Lung (tissue), 12 donors: ENCODE results near the gene MINDY4. TPM values are rescaled to one million over a fixed set of nuclear protein-coding genes. Genes with fewer than 3 reads are reported as not detected.

Source experiments
- ATAC-seq: fragments of 200-7000 bp; cut with Tn5 transposase; one replicate; pipeline ENCODE4 v1.9.1; 2020; ENCODE audit warnings: moderate number of reproducible peaks; ENCODE audit not compliant: insufficient read depth, low FRiP score
- DNase-seq, 3 donors: peaks; one replicate each; pipeline ENCODE4 v3.0.0-alpha.2; 2013 to 2017
- H3K27ac ChIP-seq, 2 donors: one replicate each; pipeline ENCODE4 v1.5.1; 2013; ENCODE audit warnings: mild to moderate bottlenecking in 2 of 2, moderate library complexity in 2 of 2, control low read depth in 1 of 2, inconsistent platforms in 1 of 2, low read depth in 1 of 2, low read length in 1 of 2
- H3K27me3 ChIP-seq, 3 donors: one replicate each; pipeline ENCODE4 v1.5.1; 2013; ENCODE audit warnings: low read length in 2 of 3; ENCODE audit not compliant: control insufficient read depth in 3 of 3, insufficient read depth in 3 of 3
- H3K36me3 ChIP-seq, 4 donors: one replicate each; pipeline ENCODE4 v1.5.1; 2013; ENCODE audit warnings: low read length in 4 of 4, mild to moderate bottlenecking in 1 of 4, moderate library complexity in 1 of 4; ENCODE audit not compliant: control insufficient read depth in 4 of 4, insufficient read depth in 4 of 4
- H3K4me1 ChIP-seq, 5 donors: one replicate each; pipeline ENCODE4 v1.5.1; 2013; ENCODE audit warnings: low read length in 5 of 5, mild to moderate bottlenecking in 2 of 5, moderate library complexity in 1 of 5; ENCODE audit not compliant: control insufficient read depth in 5 of 5, insufficient read depth in 5 of 5
- H3K4me3 ChIP-seq: one replicate; pipeline ENCODE4 v1.5.1; 2013; ENCODE audit warnings: mild to moderate bottlenecking, control low read depth, moderate library complexity
- H3K9ac ChIP-seq, 2 donors: one replicate each; pipeline ENCODE4 v1.5.1; 2013; ENCODE audit warnings: low read length in 2 of 2, control low read depth in 1 of 2; ENCODE audit not compliant: insufficient read depth in 1 of 2
- H3K9me3 ChIP-seq, 4 donors: one replicate each; pipeline ENCODE4 v1.5.1; 2013; ENCODE audit warnings: low read length in 3 of 4, mild to moderate bottlenecking in 1 of 4, moderate library complexity in 1 of 4; ENCODE audit not compliant: control insufficient read depth in 4 of 4, insufficient read depth in 3 of 4
- WGBS, 2 donors: extraction: QIAGEN DNeasy Blood & Tissue Kit; methylation state at CpG; one replicate each; pipeline ENCODE4 v1.1.7; 2013; 5-methylcytosine and 5-hydroxymethylcytosine counted together
- polyA plus RNA-seq, 2 donors: library from polyadenylated mRNA; stranded (reverse); fragments of 200-250 nt; gene quantifications; one replicate each; pipeline ENCODE4 v1.2.1, GENCODE V29; 2013
- total RNA-seq, 2 donors: library from RNA; depleted of rRNA in 1 of 2; stranded (reverse); fragments of >200 nt in 1 of 2; gene quantifications; one replicate each; pipeline ENCODE4 v1.2.1, GENCODE V29; 2014 to 2021
- TF ChIP-seq, protein P1 (sequence below): IDR thresholded peaks from 2 replicates; pipeline ENCODE4 v1.5.1; 2012; ENCODE audit warnings: mild to moderate bottlenecking; ENCODE audit errors: control extremely low read depth, extremely low read depth
- donor health status: control.
- donor health status: control.
- donor health status: Bipolar disorder and iron deficiency.
- donor health status: healthy.
- donor health status: DM: yes; HTN: yes; CAD: no.

The MINDY4 gene
- total and polyA plus RNA-seq, 4 donors: 5.0 to 24.1 (median 10.7) TPM

- Histone ChIP-seq H3K9ac (no peak overlapping the region), H3K9me3 (no peaks in the 10 kb centered on the region), H3K4me1 (peaks cover 3 to 47% (median 32%) of the 10 kb centered on the region in 5 donors), H3K36me3 (no peaks in the 10 kb centered on the region), H3K27me3 (no peaks in the 10 kb centered on the region), H3K27ac (peak overlapping the region in 1 of 2 donors; percentile 73), H3K4me3 (no peak overlapping the region)
- no peak for ATAC-seq
- 88 to 91% methylated on average over 11 of the region's 11 CpGs for WGBS, 2 donors
- TF ChIP-seq, protein P1, sequence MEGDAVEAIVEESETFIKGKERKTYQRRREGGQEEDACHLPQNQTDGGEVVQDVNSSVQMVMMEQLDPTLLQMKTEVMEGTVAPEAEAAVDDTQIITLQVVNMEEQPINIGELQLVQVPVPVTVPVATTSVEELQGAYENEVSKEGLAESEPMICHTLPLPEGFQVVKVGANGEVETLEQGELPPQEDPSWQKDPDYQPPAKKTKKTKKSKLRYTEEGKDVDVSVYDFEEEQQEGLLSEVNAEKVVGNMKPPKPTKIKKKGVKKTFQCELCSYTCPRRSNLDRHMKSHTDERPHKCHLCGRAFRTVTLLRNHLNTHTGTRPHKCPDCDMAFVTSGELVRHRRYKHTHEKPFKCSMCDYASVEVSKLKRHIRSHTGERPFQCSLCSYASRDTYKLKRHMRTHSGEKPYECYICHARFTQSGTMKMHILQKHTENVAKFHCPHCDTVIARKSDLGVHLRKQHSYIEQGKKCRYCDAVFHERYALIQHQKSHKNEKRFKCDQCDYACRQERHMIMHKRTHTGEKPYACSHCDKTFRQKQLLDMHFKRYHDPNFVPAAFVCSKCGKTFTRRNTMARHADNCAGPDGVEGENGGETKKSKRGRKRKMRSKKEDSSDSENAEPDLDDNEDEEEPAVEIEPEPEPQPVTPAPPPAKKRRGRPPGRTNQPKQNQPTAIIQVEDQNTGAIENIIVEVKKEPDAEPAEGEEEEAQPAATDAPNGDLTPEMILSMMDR: no peak
- no peak for DNase-seq
Observed at GRCh38 chr7:30906515-30907240, 135.5 kb downstream of the MINDY4 start.

DNA sequence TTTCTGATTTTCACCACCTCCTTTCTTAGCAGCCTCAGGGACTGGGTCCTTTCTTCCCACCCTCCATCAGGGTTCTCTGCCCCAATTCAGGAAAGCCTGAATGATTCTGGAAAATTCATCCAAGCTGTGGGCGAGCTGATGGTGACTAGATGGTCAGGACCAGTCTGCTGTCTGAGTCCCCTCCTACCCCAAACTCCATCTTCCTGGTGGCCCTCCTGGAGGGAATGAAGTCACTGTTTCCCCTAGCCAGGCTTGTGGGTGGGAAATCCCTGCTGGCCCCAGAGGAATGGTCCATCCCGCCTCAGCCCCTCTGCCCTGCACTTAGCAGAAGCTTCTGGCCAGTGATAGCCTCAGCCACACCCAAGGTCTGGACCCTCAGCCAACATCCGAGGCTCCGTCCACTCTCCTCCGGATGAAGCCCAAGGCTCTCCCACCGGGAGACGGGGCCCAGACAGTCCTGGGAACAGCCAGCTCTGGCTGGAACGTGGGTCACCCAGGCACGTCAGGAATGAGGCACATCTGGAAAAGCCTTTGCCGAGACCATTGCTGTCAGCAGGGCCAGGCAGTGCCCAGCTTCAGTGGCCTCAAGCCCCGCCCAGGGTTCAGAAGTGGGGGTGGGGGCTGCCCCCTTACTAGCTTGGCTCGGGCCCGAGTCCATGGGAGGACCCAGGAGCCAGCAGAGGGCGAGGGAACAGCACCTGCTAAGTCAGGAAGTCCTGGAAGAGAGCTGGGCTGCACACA, 136.5 kb downstream of the MINDY4 start:
- Histone ChIP-seq H3K9ac (no peak overlapping the region), H3K4me3 (no peak overlapping the region), H3K36me3 (no peaks in the 10 kb centered on the region), H3K27me3 (no peaks in the 10 kb centered on the region), H3K27ac (peak overlapping the region in 1 of 2 donors; percentile 17), H3K9me3 (no peaks in the 10 kb centered on the region), H3K4me1 (peaks cover 3 to 51% (median 40%) of the 10 kb centered on the region in 5 donors)
- ATAC-seq (no peak), DNase-seq (no peak)
- TF ChIP-seq, protein P1: no peak
- WGBS, 2 donors: 66 to 81% methylated on average over 14 of the region's 14 CpGs

- H3K4me3 ChIP-seq: no peak overlapping the region
- peaks cover 3 to 60% (median 39%) of the 10 kb centered on the region in 5 donors for H3K4me1 ChIP-seq
- ATAC-seq (no peak), DNase-seq (no peak)
- H3K9ac ChIP-seq: no peak overlapping the region
- H3K36me3 ChIP-seq: no peaks in the 10 kb centered on the region
- peak overlapping the region in 1 of 2 donors; percentile 14 for H3K27ac ChIP-seq
- no peaks in the 10 kb centered on the region for H3K9me3 ChIP-seq
- H3K27me3 ChIP-seq: no peaks in the 10 kb centered on the region
- 83 to 91% methylated on average over 10 of the region's 10 CpGs for WGBS, 2 donors
- TF ChIP-seq, protein P1: no peak
Observed at GRCh38 chr7:30908681-30909080, 137.5 kb downstream of the MINDY4 start.
